GM12864 (cell line): ENCODE measurements around the gene MBD6.

ENCODE experiments used
- DNase-seq: peaks from one replicate; pipeline ENCODE4 v3.0.0-alpha.2; 2011; ENCODE audit warnings: low read depth
- H3K4me3 ChIP-seq: 2 replicates; pipeline ENCODE4 v1.5.1; 2011; ENCODE audit warnings: mild to moderate bottlenecking, low read depth, low read length, control low read depth
- TF ChIP-seq, protein P1 (sequence below): IDR thresholded peaks from 2 replicates; pipeline ENCODE4 v1.5.1; 2011; ENCODE audit warnings: low read depth, mild to moderate bottlenecking, moderate library complexity, low read length, control low read depth, inconsistent platforms; ENCODE audit errors: missing control alignments

The MBD6 gene

DNA sequence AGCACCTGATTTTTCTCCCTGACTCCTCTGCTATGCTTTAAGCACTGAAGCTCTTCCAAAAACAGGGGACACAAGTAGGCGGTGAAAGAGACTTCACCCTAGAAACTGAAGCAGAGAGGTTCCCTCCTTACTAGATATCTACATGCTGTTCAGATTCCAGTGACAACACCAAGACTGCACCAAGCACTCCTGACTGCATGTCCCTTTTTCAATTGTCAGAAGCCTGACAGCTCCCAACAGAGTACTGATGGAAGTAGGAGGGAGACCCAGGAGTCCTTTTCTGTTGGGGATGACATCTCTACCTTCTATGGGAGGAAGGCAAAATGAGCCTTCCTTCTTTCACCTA lies 13.9 kb downstream of the MBD6 start:
- no peak overlapping the region for H3K4me3 ChIP-seq
- DNase-seq: no peak
- TF ChIP-seq, protein P1, sequence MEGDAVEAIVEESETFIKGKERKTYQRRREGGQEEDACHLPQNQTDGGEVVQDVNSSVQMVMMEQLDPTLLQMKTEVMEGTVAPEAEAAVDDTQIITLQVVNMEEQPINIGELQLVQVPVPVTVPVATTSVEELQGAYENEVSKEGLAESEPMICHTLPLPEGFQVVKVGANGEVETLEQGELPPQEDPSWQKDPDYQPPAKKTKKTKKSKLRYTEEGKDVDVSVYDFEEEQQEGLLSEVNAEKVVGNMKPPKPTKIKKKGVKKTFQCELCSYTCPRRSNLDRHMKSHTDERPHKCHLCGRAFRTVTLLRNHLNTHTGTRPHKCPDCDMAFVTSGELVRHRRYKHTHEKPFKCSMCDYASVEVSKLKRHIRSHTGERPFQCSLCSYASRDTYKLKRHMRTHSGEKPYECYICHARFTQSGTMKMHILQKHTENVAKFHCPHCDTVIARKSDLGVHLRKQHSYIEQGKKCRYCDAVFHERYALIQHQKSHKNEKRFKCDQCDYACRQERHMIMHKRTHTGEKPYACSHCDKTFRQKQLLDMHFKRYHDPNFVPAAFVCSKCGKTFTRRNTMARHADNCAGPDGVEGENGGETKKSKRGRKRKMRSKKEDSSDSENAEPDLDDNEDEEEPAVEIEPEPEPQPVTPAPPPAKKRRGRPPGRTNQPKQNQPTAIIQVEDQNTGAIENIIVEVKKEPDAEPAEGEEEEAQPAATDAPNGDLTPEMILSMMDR: no peak

DNA sequence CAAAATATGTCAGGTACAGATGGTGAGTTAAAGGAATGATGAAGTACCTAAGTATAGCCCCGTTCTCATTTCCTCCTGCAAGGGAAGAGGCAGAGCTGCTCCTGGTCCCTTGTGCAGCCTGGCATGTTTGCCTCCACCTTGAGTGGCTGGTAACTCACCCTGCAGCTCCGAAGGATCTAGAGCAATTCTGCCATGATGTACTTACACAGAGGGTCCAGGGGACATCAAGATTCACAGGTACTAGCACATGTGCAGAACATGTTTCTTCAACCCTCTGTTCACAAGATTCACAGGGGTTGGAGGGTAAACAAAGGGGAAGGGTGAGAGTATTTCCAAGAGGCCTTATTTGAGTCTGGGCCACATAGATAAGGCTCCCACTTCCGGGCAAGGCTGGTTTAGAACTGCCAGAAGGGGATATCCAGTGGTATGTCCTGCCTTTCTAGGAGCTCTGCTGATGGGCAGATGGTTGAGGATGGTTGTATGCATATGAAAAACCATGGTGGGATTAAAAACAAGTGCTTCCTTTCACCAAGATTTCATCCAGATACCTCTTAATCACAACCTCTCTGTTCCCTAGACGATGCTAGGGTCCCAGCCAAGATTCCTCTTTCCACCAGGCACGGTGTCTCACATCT lies 16.6 kb downstream of the MBD6 start:
- no peak overlapping the region for H3K4me3 ChIP-seq
- TF ChIP-seq, protein P1: no peak
- no peak for DNase-seq

DNA sequence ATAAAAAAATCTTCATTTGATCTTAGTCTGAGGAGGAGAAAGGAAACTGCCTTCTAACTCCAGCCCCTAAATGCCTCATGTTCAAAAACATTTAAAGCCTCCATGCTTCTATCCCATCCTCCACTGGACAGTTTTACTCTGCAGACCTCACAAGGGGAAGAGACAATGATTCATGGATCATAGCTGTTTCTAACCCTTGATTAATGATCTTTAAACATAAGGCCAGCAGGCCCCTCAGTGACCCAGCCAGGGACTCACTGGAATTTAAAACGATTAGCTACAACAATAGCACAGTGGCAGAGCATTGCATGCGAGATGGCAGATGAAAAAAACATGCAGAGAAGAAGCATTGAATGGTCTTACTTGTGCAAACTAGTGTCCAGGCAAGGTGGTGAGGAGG lies 18.4 kb downstream of the MBD6 start:
- TF ChIP-seq, protein P1: no peak
- DNase-seq: no peak
- H3K4me3 ChIP-seq: no peak overlapping the region

DNA sequence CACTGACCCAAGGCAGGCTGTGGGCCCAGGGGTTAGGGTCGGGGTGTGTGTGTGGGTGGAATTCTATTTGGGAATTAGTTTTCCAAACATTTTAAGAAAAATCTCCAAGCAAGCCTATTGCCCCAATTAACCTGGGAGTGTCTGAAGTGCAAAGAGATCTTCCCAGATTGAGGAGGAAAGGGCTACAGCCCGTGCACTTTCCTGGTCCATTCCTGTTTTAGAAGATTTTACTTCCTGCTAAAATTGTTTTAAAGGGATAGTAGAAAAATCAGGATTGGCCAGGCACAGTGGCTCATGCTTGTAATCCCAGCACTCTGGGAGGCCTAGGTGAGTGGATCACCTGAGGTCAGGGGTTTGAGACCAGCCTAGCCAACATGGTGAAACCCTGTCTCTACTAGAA lies 19.1 kb downstream of the MBD6 start:
- H3K4me3 ChIP-seq: no peak overlapping the region
- DNase-seq: no peak
- TF ChIP-seq, protein P1: no peak

DNA sequence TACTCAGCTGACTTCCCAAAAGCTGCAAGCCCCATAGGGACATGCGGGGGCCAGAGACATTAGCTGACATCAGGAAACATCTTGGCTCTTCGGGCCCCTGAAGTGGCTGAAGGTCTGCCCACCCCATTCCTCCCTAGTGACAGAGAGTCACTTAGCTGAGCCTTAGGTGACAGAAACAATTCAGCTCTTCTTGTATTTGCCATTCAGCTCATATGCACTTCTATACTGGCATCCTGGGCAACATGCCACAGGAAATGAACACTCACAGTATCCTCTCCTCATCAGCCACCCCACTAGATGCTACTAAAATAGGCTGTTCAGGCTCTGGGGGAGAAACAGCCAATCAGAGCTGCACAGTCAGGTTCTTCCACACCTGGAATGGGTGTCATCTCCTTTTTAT lies 21.0 kb downstream of the MBD6 start:
- TF ChIP-seq, protein P1: no peak
- DNase-seq: no peak
- H3K4me3 ChIP-seq: no peak overlapping the region

DNA sequence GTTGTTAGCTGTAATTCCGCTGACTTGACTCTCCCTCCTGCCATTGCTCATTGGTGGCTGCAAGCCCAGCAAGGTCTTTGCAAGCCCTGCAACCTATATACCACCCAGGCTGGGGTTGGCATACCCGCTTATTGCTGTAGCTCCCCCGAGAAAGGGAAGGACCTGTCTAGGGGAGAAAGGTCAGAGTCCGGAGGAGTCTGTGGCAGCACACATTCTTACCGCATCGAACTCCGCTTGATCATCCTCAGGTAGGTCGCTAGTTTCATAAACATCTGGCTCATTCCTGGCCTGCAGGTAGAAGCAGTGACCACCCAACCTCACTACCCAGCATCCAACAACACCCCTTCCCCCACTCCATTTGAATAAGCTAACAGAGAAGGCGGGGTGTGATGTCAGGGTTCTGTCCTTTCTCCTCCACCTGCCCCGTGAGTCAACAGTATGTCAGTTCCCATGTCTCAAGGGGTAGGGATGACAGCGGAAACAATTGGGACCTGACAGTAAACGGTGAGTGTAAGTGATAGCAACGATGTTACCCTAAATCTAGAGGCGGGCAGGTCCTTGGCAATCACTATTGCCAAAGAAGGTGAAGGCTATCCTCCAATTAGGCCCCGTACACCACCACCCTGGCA lies 23.3 kb downstream of the MBD6 start:
- no peak for DNase-seq
- TF ChIP-seq, protein P1: no peak
- peak overlapping the region; percentile 67 for H3K4me3 ChIP-seq
